Stimulated activated CD4-positive, alpha-beta T cell treated with anti-CD3 and anti-CD28 coated beads, Interleukin-15, amount 100 ng/mL, for 1 hour (primary cell): ENCODE results near the gene SPATA2L.

Experiments used
- DNase-seq, 2 donors: peaks; one replicate each; pipeline ENCODE4 v3.0.0-alpha.2; 2020; ENCODE audit warnings: low read depth in 1 of 2, low spot score in 1 of 2

SPATA2L gene

GRCh38 chr16:89658221-89658879 lies 43.2 kb downstream of the SPATA2L start:
- DNase-seq = no peak

GRCh38 chr16:89657442-89658220 lies 43.9 kb downstream of the SPATA2L start, which contains the start of the genes CHMP1A and SPATA33:
Gene CHMP1A, minus strand, starts transcription at chr16:89657708. Its CDS starts 120 bp downstream, at chr16:89657588.
Gene SPATA33, plus strand, starts transcription at chr16:89657836. Its CDS starts 76 bp downstream, at chr16:89657912.
- DNase-seq = peak; percentile 90 to 91

GRCh38 chr16:89656435-89657121 lies 44.9 kb downstream of the SPATA2L start:
- no peak for DNase-seq

- no peak for DNase-seq
Observed at GRCh38 chr16:89655062-89655643, 46.4 kb downstream of the SPATA2L start.

GRCh38 chr16:89653656-89654295 lies 47.7 kb downstream of the SPATA2L start:
- DNase-seq = no peak

- DNase-seq = no peak
Observed at GRCh38 chr16:89651584-89651983, 49.9 kb downstream of the SPATA2L start.

- DNase-seq = no peak
Observed at GRCh38 chr16:89646906-89647305, 54.6 kb downstream of the SPATA2L start.
